Ovary (tissue), 3 donors: ENCODE data around the gene DIPK1B.

Experiments used
- CTCF ChIP-seq, 3 donors: fragments of 450-650 bp in 2 of 3; fragments of 200-600 bp in 1 of 3; IDR thresholded peaks; one replicate each; pipeline versions ENCODE4 v1.5.1 to v1.8.0; 2016 to 2022; ENCODE audit warnings: antibody characterized with exemption in 3 of 3, mild to moderate bottlenecking in 1 of 3
- POLR2A ChIP-seq: fragments of 450-650 bp; IDR thresholded peaks from one replicate; pipeline ENCODE4 v1.6.1; 2017; ENCODE audit warnings: antibody characterized with exemption, mild to moderate bottlenecking, moderate library complexity
- donor health status: DM: no; HTN: no; CAD: no.

- no peak for TF ChIP-seq CTCF (IDR thresholded peaks at IDR 0.05)
- TF ChIP-seq POLR2A: no peak
Measured at GRCh38 chr9:136726631-136727191, 14.3 kb downstream of the DIPK1B start.
